Measurements from ENCODE around the gene CGB7. TPM values are rescaled to one million over a fixed set of nuclear protein-coding genes. Genes with fewer than 3 reads are reported as not detected.

The CGB7 gene
- total and polyA plus RNA-seq, 2 donors (not counting 3 experiments of a cell fraction or from before 2014, with no cell fraction given), result 0.41 to 0.42 TPM

DNA sequence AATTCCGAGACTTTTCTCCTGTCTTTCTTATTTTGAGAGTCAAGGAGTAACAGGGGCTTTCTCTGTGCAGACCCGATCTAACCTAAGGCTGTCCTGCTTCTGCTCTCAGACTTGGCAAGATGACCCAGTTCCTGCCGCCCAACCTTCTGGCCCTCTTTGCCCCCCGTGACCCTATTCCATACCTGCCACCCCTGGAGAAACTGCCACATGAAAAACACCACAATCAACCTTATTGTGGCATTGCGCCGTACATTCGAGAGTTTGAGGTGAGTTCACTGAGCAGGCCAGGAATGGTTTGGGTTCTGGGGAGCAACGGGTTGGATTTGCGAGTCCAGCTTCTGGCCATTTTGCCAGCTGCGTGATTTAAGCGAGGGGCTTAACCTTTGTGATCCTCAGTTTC, 28.7 kb upstream of the CGB7 start:
- peaks cover 2% of the 10 kb centered on the region for H4K20me1 ChIP-seq (replicated peaks; ENCODE audit: control insufficient read depth, extremely low read depth, insufficient read depth, low read length)
- peak overlapping the region; percentile 73 for H3K27ac ChIP-seq (ENCODE audit: insufficient read depth, low read depth, low read length)
- FAIRE-seq (peak; percentile 44), DNase-seq (ENCODE audit: low read depth, low spot score) (no peak)
- no peaks in the 10 kb centered on the region for H3K9me1 ChIP-seq (replicated peaks; ENCODE audit: control insufficient read depth, extremely low read depth, insufficient read depth, low read length)
- ChIA-PET POLR2A (no interaction called here), CTCF (interaction anchor here (0.7 to 3.3 kb wide), 2 partner anchors 12 to 21 kb away, joined by 4 to 24 read pairs; no protein-coding TSS in a partner anchor)
- no TSS peak for BruUV-seq (replicated peaks)
- peak overlapping the region; percentile 75 to 93 (median 89) for H3K4me3 ChIP-seq (replicated peaks in 1 of 3; ENCODE audit: insufficient read depth in 1 of 3, low read depth in 1 of 3, low read length in 3 of 3)
- peak overlapping the region; percentile 97 for H3K9ac ChIP-seq (replicated peaks; ENCODE audit: extremely low read depth, insufficient read depth, low read length)
- TF ChIP-seq MYC (IDR thresholded peaks at IDR 0.05; ENCODE audit: low read depth, low read length) (no peak), POLR2AphosphoS5 (IDR thresholded peaks at IDR 0.05; ENCODE audit: insufficient read depth, low read depth, low read length) (no peak), GATA2 (IDR thresholded peaks at IDR 0.05; ENCODE audit: insufficient read depth, insufficient read length, low read depth, low read length) (no peak), EZH2 (IDR thresholded peaks at IDR 0.05; ENCODE audit: borderline replicate concordance, low read depth, low read length, severe bottlenecking) (no peak), JUN (IDR thresholded peaks at IDR 0.05; ENCODE audit: borderline replicate concordance, insufficient read depth, insufficient read length, low read depth) (no peak), FOS (IDR thresholded peaks at IDR 0.05; ENCODE audit: borderline replicate concordance, insufficient read depth, low read length) (no peak), POLR2A (IDR thresholded peaks at IDR 0.05; ENCODE audit: low read depth, low read length) (no peak)
- TF ChIP-seq, protein P1, sequence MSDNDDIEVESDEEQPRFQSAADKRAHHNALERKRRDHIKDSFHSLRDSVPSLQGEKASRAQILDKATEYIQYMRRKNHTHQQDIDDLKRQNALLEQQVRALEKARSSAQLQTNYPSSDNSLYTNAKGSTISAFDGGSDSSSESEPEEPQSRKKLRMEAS (IDR thresholded peaks at IDR 0.05; ENCODE audit: insufficient read depth, insufficient read length), result no peak
- TF ChIP-seq, protein P2, sequence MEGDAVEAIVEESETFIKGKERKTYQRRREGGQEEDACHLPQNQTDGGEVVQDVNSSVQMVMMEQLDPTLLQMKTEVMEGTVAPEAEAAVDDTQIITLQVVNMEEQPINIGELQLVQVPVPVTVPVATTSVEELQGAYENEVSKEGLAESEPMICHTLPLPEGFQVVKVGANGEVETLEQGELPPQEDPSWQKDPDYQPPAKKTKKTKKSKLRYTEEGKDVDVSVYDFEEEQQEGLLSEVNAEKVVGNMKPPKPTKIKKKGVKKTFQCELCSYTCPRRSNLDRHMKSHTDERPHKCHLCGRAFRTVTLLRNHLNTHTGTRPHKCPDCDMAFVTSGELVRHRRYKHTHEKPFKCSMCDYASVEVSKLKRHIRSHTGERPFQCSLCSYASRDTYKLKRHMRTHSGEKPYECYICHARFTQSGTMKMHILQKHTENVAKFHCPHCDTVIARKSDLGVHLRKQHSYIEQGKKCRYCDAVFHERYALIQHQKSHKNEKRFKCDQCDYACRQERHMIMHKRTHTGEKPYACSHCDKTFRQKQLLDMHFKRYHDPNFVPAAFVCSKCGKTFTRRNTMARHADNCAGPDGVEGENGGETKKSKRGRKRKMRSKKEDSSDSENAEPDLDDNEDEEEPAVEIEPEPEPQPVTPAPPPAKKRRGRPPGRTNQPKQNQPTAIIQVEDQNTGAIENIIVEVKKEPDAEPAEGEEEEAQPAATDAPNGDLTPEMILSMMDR (IDR thresholded peaks at IDR 0.05; ENCODE audit: extremely low read depth in 1 of 2, insufficient read depth in 1 of 2, low read depth in 1 of 2, low read length in 2 of 2), result no peak
- no peak overlapping the region for H2AFZ ChIP-seq (ENCODE audit: low read depth, low read length)
- H3K4me1 ChIP-seq (ENCODE audit: control insufficient read depth, extremely low read depth, insufficient read depth, low read length), result peaks cover 14% of the 10 kb centered on the region
- peaks cover 7 to 27% of the 10 kb centered on the region in 2 experiments for H3K36me3 ChIP-seq (ENCODE audit: control insufficient read depth in 2 of 2, extremely low read depth in 1 of 2, insufficient read depth in 2 of 2, low read length in 2 of 2)
- H3K27me3 ChIP-seq (ENCODE audit: control insufficient read depth in 2 of 2, insufficient read depth in 2 of 2, low read length in 2 of 2), result peaks cover 2 to 3% of the 10 kb centered on the region in 2 experiments
- no peaks in the 10 kb centered on the region for H3K9me3 ChIP-seq (replicated peaks; ENCODE audit: control insufficient read depth, insufficient read depth, low read length)
- peak overlapping the region; percentile 85 for H3K4me2 ChIP-seq (ENCODE audit: insufficient read depth, low read length)
- intact Hi-C loops (cut with micrococcal nuclease), result loop anchor here (5.0 kb wide), 1 partner anchor 41 kb away; no protein-coding TSS in a partner anchor
- dilution Hi-C loops (cut with MboI; ENCODE audit: extremely low pct_ligation_motif_present, low sequenced_read_pairs), result no loop called here
- peaks cover 49% of the 10 kb centered on the region for H3K79me2 ChIP-seq (ENCODE audit: control insufficient read depth, insufficient read depth, low read length)

Data from endothelial cell of umbilical vein (primary cell).